Astrocyte (in vitro differentiated cells and primary cell): ENCODE results near the gene COMMD4. TPM values are rescaled to one million over a fixed set of nuclear protein-coding genes. Genes with fewer than 3 reads are reported as not detected.

Experiments used
- DNase-seq: peaks from one replicate; pipeline ENCODE4 v3.0.0-alpha.2; 2010; ENCODE audit warnings: low read depth
- FAIRE-seq: peaks from 2 replicates; lab custom pipeline; 2011; peaks lifted over from hg19 to GRCh38; lab: Jason Lieb, UNC
- H2AFZ ChIP-seq: 2 replicates; pipeline ENCODE4 v1.6.0; 2012; ENCODE audit warnings: low read depth, low read length, inconsistent platforms
- H3K27ac ChIP-seq: 2 replicates; pipeline ENCODE4 v1.5.1; 2011; ENCODE audit warnings: low read depth, low read length, inconsistent platforms
- H3K27me3 ChIP-seq: 2 replicates; pipeline ENCODE4 v1.6.0; 2011; ENCODE audit warnings: low read length, inconsistent platforms; ENCODE audit not compliant: insufficient read depth
- H3K36me3 ChIP-seq: 2 replicates; pipeline ENCODE4 v1.5.1; 2011; ENCODE audit warnings: low read length, inconsistent platforms; ENCODE audit not compliant: insufficient read depth
- H3K4me1 ChIP-seq: 2 replicates; pipeline ENCODE4 v1.5.1; 2011; ENCODE audit warnings: low read length, inconsistent platforms; ENCODE audit not compliant: insufficient read depth
- H3K4me2 ChIP-seq: 2 replicates; pipeline ENCODE4 v1.6.0; 2012; ENCODE audit warnings: low read length, inconsistent platforms
- H3K4me3 ChIP-seq: 2 replicates; pipeline ENCODE4 v1.5.1; 2011; ENCODE audit warnings: low read depth, mild to moderate bottlenecking, low read length, inconsistent platforms; ENCODE audit not compliant: insufficient read depth
- H3K79me2 ChIP-seq: 2 replicates; pipeline ENCODE4 v1.6.0; 2012; ENCODE audit warnings: mild to moderate bottlenecking, low read length, inconsistent platforms; ENCODE audit not compliant: insufficient read depth
- H3K9ac ChIP-seq: 2 replicates; pipeline ENCODE4 v1.6.0; 2012; ENCODE audit warnings: mild to moderate bottlenecking, low read length, inconsistent platforms
- H3K9me3 ChIP-seq: 2 replicates; pipeline ENCODE4 v1.5.1; 2012; ENCODE audit warnings: low read depth, mild to moderate bottlenecking, low read length, inconsistent platforms; ENCODE audit not compliant: insufficient read depth
- H4K20me1 ChIP-seq: 2 replicates; pipeline ENCODE4 v1.6.0; 2012; ENCODE audit warnings: low read length, inconsistent platforms; ENCODE audit not compliant: insufficient read depth
- H3K27ac Mint-ChIP-seq: one replicate; pipeline ENCODE4 v1.8.0; 2021; ENCODE audit warnings: mild to moderate bottlenecking, mixed read lengths; ENCODE audit not compliant: unreplicated experiment
- H3K27me3 Mint-ChIP-seq: one replicate; pipeline ENCODE4 v1.8.0; 2021; ENCODE audit warnings: low read depth, mixed read lengths; ENCODE audit not compliant: unreplicated experiment
- H3K36me3 Mint-ChIP-seq: one replicate; pipeline ENCODE4 v1.8.0; 2021; ENCODE audit warnings: low read depth, mixed read lengths; ENCODE audit not compliant: unreplicated experiment
- H3K4me1 Mint-ChIP-seq: one replicate; pipeline ENCODE4 v1.8.0; 2021; ENCODE audit warnings: low read depth, mixed read lengths; ENCODE audit not compliant: unreplicated experiment
- H3K4me3 Mint-ChIP-seq: one replicate; pipeline ENCODE4 v1.8.0; 2021; ENCODE audit warnings: mild to moderate bottlenecking, moderate library complexity, mixed read lengths; ENCODE audit not compliant: unreplicated experiment
- H3K9me3 Mint-ChIP-seq: one replicate; pipeline ENCODE4 v1.8.0; 2021; ENCODE audit warnings: mild to moderate bottlenecking, mixed read lengths; ENCODE audit not compliant: unreplicated experiment
- EZH2 ChIP-seq: IDR thresholded peaks from 2 replicates; pipeline ENCODE4 v1.6.1; 2012; ENCODE audit warnings: mild to moderate bottlenecking, low read length, inconsistent platforms; ENCODE audit not compliant: insufficient read depth
- total RNA-seq: library from RNA; stranded (reverse); gene quantifications from 2 replicates; pipeline ENCODE4 v1.2.1, GENCODE V29; 2021
- TF ChIP-seq, protein P1 (sequence below): IDR thresholded peaks from 2 replicates; pipeline ENCODE4 v1.5.1; 2011; ENCODE audit warnings: low read depth, mild to moderate bottlenecking, inconsistent platforms, low read length, moderate library complexity; ENCODE audit not compliant: insufficient read depth

Gene COMMD4
- total RNA-seq, 1 donor from 2014 or later: 61.0 TPM

DNA sequence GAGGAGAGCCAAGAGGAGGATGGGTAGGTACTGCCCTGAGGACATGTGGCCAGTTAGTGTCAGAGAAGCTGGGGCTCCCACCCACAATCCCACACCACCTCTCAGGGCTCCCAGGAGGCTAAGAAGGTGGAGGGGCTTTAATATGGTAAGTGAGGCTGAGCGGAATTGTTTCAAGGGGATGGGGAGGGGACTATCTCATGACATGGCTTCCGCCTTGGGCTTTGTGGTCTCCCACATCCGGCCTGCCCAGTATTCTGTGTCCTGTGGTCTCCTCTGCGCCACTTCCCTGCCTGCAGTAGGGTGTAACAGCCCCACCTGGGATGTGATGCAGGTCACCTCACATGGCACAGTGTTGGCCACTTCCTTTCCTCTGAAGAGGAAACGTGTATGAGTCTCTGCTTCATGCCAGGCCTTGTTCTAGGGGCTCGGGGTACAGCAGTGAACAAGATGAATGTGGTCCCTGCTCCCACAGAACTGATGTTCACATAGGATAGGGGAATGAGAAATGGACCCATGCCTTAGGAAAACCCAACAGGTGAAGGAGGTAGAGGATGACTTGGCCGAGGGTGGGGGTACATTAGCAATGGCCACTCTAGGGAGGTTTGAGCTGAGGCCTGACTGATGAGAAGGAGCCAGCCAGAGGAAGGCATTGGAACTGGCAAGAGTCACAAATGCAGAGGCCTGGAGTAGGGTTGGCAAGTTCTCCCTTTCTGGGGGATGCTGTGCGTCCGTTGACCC is 14.2 kb downstream of the COMMD4 start:
- Mint-ChIP-seq H3K9me3 (no peaks in the 10 kb centered on the region), H3K4me3 (peak overlapping the region; percentile 45), H3K36me3 (peaks cover 8% of the 10 kb centered on the region), H3K27me3 (no peaks in the 10 kb centered on the region), H3K27ac (no peak overlapping the region), H3K4me1 (no peaks in the 10 kb centered on the region)
- Histone ChIP-seq H3K27ac (no peak overlapping the region), H4K20me1 (no peaks in the 10 kb centered on the region), H3K36me3 (no peaks in the 10 kb centered on the region), H2AFZ (no peak overlapping the region), H3K9me3 (peaks cover 2% of the 10 kb centered on the region), H3K4me1 (peaks cover 19% of the 10 kb centered on the region), H3K27me3 (peaks cover 17% of the 10 kb centered on the region), H3K4me3 (no peak overlapping the region), H3K9ac (no peak overlapping the region), H3K79me2 (no peaks in the 10 kb centered on the region), H3K4me2 (no peak overlapping the region)
- DNase-seq (no peak), FAIRE-seq (no peak)
- TF ChIP-seq, protein P1, sequence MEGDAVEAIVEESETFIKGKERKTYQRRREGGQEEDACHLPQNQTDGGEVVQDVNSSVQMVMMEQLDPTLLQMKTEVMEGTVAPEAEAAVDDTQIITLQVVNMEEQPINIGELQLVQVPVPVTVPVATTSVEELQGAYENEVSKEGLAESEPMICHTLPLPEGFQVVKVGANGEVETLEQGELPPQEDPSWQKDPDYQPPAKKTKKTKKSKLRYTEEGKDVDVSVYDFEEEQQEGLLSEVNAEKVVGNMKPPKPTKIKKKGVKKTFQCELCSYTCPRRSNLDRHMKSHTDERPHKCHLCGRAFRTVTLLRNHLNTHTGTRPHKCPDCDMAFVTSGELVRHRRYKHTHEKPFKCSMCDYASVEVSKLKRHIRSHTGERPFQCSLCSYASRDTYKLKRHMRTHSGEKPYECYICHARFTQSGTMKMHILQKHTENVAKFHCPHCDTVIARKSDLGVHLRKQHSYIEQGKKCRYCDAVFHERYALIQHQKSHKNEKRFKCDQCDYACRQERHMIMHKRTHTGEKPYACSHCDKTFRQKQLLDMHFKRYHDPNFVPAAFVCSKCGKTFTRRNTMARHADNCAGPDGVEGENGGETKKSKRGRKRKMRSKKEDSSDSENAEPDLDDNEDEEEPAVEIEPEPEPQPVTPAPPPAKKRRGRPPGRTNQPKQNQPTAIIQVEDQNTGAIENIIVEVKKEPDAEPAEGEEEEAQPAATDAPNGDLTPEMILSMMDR: no peak
- TF ChIP-seq EZH2: no peak

GRCh38 chr15:75350601-75351361 is 14.9 kb downstream of the COMMD4 start:
- no peak overlapping the region for H2AFZ ChIP-seq
- no peak overlapping the region for H3K9ac ChIP-seq
- no peaks in the 10 kb centered on the region for H3K36me3 ChIP-seq
- Mint-ChIP-seq H3K9me3 (no peaks in the 10 kb centered on the region), H3K27me3 (no peaks in the 10 kb centered on the region), H3K4me3 (no peak overlapping the region), H3K36me3 (peaks cover 8% of the 10 kb centered on the region), H3K27ac (no peak overlapping the region), H3K4me1 (no peaks in the 10 kb centered on the region)
- H3K9me3 ChIP-seq: peaks cover 2% of the 10 kb centered on the region
- no peaks in the 10 kb centered on the region for H4K20me1 ChIP-seq
- no peak overlapping the region for H3K4me2 ChIP-seq
- H3K4me1 ChIP-seq: peaks cover 19% of the 10 kb centered on the region
- H3K79me2 ChIP-seq: no peaks in the 10 kb centered on the region
- no peak overlapping the region for H3K27ac ChIP-seq
- H3K27me3 ChIP-seq: peaks cover 17% of the 10 kb centered on the region
- DNase-seq: no peak
- TF ChIP-seq, protein P1: no peak
- TF ChIP-seq EZH2: no peak
- H3K4me3 ChIP-seq: no peak overlapping the region
- no peak for FAIRE-seq
